Endothelial cell of umbilical vein (primary cell): ENCODE measurements around the gene SLC5A10. TPM values are rescaled to one million over a fixed set of nuclear protein-coding genes. Genes with fewer than 3 reads are reported as not detected.

ENCODE experiments used
- BruUV-seq: library from RNA; stranded (reverse); fragments of 400-500 nt; replicated peaks from 2 replicates; lab custom pipeline; 2021; lab: Mats Ljungman, UMichigan
- CTCF ChIA-PET: fragments of 300-600, 350-600 bp; sonication (Branson Sonifier 250); formaldehyde crosslinking; loops from one replicate; lab custom pipeline; 2021; ENCODE audit warnings: antibody characterized with exemption, inconsistent platforms; lab: Charles Lee
- POLR2A ChIA-PET: fragments of 300-600, 350-600 bp; sonication (Branson Sonifier 250); formaldehyde crosslinking; loops from one replicate; lab custom pipeline; 2021; ENCODE audit warnings: antibody characterized with exemption, inconsistent platforms; lab: Charles Lee
- DNase-seq: peaks from one replicate; pipeline ENCODE4 v3.0.0-alpha.2; 2011; ENCODE audit warnings: low read depth, low spot score
- FAIRE-seq: peaks from 2 replicates; lab custom pipeline; 2011; peaks lifted over from hg19 to GRCh38; lab: Jason Lieb, UNC
- H2AFZ ChIP-seq: 2 replicates; pipeline ENCODE4 v1.6.0; 2012; ENCODE audit warnings: low read depth, low read length, control low read depth, inconsistent platforms
- H3K27ac ChIP-seq: 2 replicates; pipeline ENCODE4 v1.5.1; 2011; ENCODE audit warnings: low read depth, mild to moderate bottlenecking, control low read depth, low read length, moderate library complexity; ENCODE audit not compliant: insufficient read depth
- H3K27me3 ChIP-seq, 2 experiments: 2 replicates each; pipeline versions ENCODE4 v1.6.0 to v1.6.1; 2011; ENCODE audit warnings: low read length in 2 of 2, mixed read lengths in 1 of 2; ENCODE audit not compliant: control insufficient read depth in 2 of 2, insufficient read depth in 2 of 2
- H3K36me3 ChIP-seq, 2 experiments: 2 replicates in 1 of 2; 3 replicates in 1 of 2; pipeline ENCODE4 v1.5.1; 2011; ENCODE audit warnings: low read length in 2 of 2, mild to moderate bottlenecking in 1 of 2, moderate library complexity in 1 of 2; ENCODE audit not compliant: control insufficient read depth in 2 of 2, insufficient read depth in 2 of 2; ENCODE audit errors: extremely low read depth in 1 of 2
- H3K4me1 ChIP-seq: 3 replicates; pipeline ENCODE4 v1.5.1; 2011; ENCODE audit warnings: mild to moderate bottlenecking, low read length; ENCODE audit not compliant: control insufficient read depth, insufficient read depth; ENCODE audit errors: extremely low read depth
- H3K4me2 ChIP-seq: 2 replicates; pipeline ENCODE4 v1.6.1; 2011; ENCODE audit warnings: low read length, control low read depth, mixed read lengths; ENCODE audit not compliant: insufficient read depth
- H3K4me3 ChIP-seq, 3 experiments: fragments of 200-600 bp in 1 of 3; sonication (generic), shearing (Covaris generic) in 1 of 3; replicated peaks in 1 of 3; 2 replicates each; pipeline ENCODE4 v1.5.1; 2011 to 2016; ENCODE audit warnings: control low read depth in 3 of 3, low read length in 3 of 3, mild to moderate bottlenecking in 2 of 3, inconsistent platforms in 1 of 3, low read depth in 1 of 3, moderate library complexity in 1 of 3; ENCODE audit not compliant: insufficient read depth in 1 of 3
- H3K79me2 ChIP-seq: 2 replicates; pipeline ENCODE4 v1.6.0; 2012; ENCODE audit warnings: low read length, inconsistent platforms; ENCODE audit not compliant: control insufficient read depth, insufficient read depth
- H3K9ac ChIP-seq: replicated peaks from 2 replicates; pipeline ENCODE3; 2011; ENCODE audit warnings: low read length, control low read depth; ENCODE audit not compliant: insufficient read depth; ENCODE audit errors: extremely low read depth
- H3K9me1 ChIP-seq: replicated peaks from 3 replicates; pipeline ENCODE4 v1.6.0; 2011; ENCODE audit warnings: mild to moderate bottlenecking, low read length; ENCODE audit not compliant: control insufficient read depth, insufficient read depth; ENCODE audit errors: extremely low read depth
- H3K9me3 ChIP-seq: replicated peaks from 2 replicates; pipeline ENCODE4 v1.5.1; 2012; ENCODE audit warnings: low read length, inconsistent platforms; ENCODE audit not compliant: control insufficient read depth, insufficient read depth
- H4K20me1 ChIP-seq: replicated peaks from 2 replicates; pipeline ENCODE3; 2011; ENCODE audit warnings: mild to moderate bottlenecking, low read length; ENCODE audit not compliant: control insufficient read depth, insufficient read depth; ENCODE audit errors: extremely low read depth
- CTCF ChIP-seq, 2 donors: IDR thresholded peaks; 1 replicate in 1 of 2; 2 replicates in 1 of 2; pipeline ENCODE4 v1.5.1; 2011; ENCODE audit warnings: low read length in 2 of 2, mild to moderate bottlenecking in 2 of 2, moderate library complexity in 2 of 2, control low read depth in 1 of 2, inconsistent platforms in 1 of 2, low read depth in 1 of 2; ENCODE audit not compliant: insufficient read depth in 1 of 2; ENCODE audit errors: extremely low read depth in 1 of 2
- EZH2 ChIP-seq: IDR thresholded peaks from 2 replicates; pipeline ENCODE4 v1.6.1; 2012; ENCODE audit warnings: borderline replicate concordance, low read depth, mild to moderate bottlenecking, moderate library complexity, low read length, inconsistent platforms; ENCODE audit not compliant: severe bottlenecking
- GATA2 ChIP-seq: IDR thresholded peaks from 2 replicates; pipeline ENCODE4 v1.7.0; 2011; ENCODE audit warnings: low read depth, mild to moderate bottlenecking, moderate library complexity, mixed read lengths, low read length; ENCODE audit not compliant: insufficient read length, insufficient read depth
- JUN ChIP-seq: IDR thresholded peaks from 2 replicates; pipeline ENCODE4 v1.6.1; 2011; ENCODE audit warnings: borderline replicate concordance, low read depth; ENCODE audit not compliant: insufficient read length, insufficient read depth
- MYC ChIP-seq: IDR thresholded peaks from one replicate; pipeline ENCODE4 v1.6.1; 2011; ENCODE audit warnings: mild to moderate bottlenecking, low read depth, low read length
- POLR2A ChIP-seq: IDR thresholded peaks from 2 replicates; pipeline ENCODE4 v1.6.1; 2012; ENCODE audit warnings: low read depth, mild to moderate bottlenecking, control low read depth, low read length
- POLR2AphosphoS5 ChIP-seq: IDR thresholded peaks from 2 replicates; pipeline ENCODE4 v1.6.1; 2012; ENCODE audit warnings: low read depth, mild to moderate bottlenecking, control low read depth, low read length, moderate library complexity; ENCODE audit not compliant: insufficient read depth
- dilution Hi-C: fragments of 300-500 bp; cut with MboI; formaldehyde crosslinking; loops from one replicate; pipeline ENCODE4 v1.15.0; 2019; ENCODE audit warnings: low sequenced_read_pairs; ENCODE audit not compliant: extremely low pct_ligation_motif_present
- intact Hi-C: fragments of 100-400 bp; cut with micrococcal nuclease; formaldehyde crosslinking; loops from one replicate; pipeline ENCODE4 v1.10.0; 2022
- polyA plus RNA-seq, 4 experiments: library from polyadenylated mRNA; depleted of rRNA in 3 of 4; stranded (reverse) in 3 of 4; unstranded in 1 of 4; fragments of >200 nt; gene quantifications; 2 replicates each; pipeline versions ENCODE4 v1.2.1 to v1.2.3, GENCODE V29; 2011 to 2012; ENCODE audit warnings: missing spikeins in 1 of 4
- total RNA-seq: library from RNA; stranded (reverse); gene quantifications from 2 replicates; pipeline ENCODE4 v1.2.3, GENCODE V29; 2021

The SLC5A10 gene
- total and polyA plus RNA-seq, 2 donors (not counting 3 experiments of a cell fraction or from before 2014, with no cell fraction given) = not detected

GRCh38 chr17:18981335-18981641, 29.3 kb downstream of the SLC5A10 start:
- no peaks in the 10 kb centered on the region for H3K27me3 ChIP-seq
- no peak overlapping the region for H2AFZ ChIP-seq
- dilution Hi-C loops (no loop called here), intact Hi-C loops (no loop called here)
- H3K4me3 ChIP-seq = no peak overlapping the region
- H4K20me1 ChIP-seq = no peaks in the 10 kb centered on the region
- H3K4me1 ChIP-seq = peaks cover 8% of the 10 kb centered on the region
- ChIA-PET CTCF (interaction anchor here (0.9 to 2.0 kb wide), 3 partner anchors 9 to 20 kb away, joined by 4 to 11 read pairs (median 4); no protein-coding TSS in a partner anchor), POLR2A (no interaction called here)
- no peaks in the 10 kb centered on the region for H3K79me2 ChIP-seq
- H3K9ac ChIP-seq = no peak overlapping the region
- H3K9me1 ChIP-seq = no peaks in the 10 kb centered on the region
- DNase-seq = no peak
- peaks cover 0 to 12% of the 10 kb centered on the region in 2 experiments for H3K36me3 ChIP-seq
- no TSS peak for BruUV-seq
- no peak overlapping the region for H3K27ac ChIP-seq
- FAIRE-seq = no peak
- no peaks in the 10 kb centered on the region for H3K9me3 ChIP-seq
- no peak overlapping the region for H3K4me2 ChIP-seq
- TF ChIP-seq EZH2 (no peak), JUN (no peak), POLR2AphosphoS5 (no peak), GATA2 (no peak), CTCF (IDR thresholded peaks at IDR 0.05; ENCODE audit: extremely low read depth in 1 of 2, insufficient read depth in 1 of 2, low read depth in 1 of 2, low read length in 2 of 2) (no peak), MYC (no peak), POLR2A (no peak)
